Embryonic facial prominence (tissue), 1 donor: ENCODE data around the gene UFSP2.
"Not testable (repeated sequence)": the region's sequence is repeated elsewhere in the genome, so short reads cannot be mapped to it uniquely, and the experiment has no call there.

Source experiments
- DNase-seq: peaks from one replicate; pipeline ENCODE4 v3.0.0-alpha.2; 2016; ENCODE audit errors: extremely low spot score

Gene UFSP2

DNA sequence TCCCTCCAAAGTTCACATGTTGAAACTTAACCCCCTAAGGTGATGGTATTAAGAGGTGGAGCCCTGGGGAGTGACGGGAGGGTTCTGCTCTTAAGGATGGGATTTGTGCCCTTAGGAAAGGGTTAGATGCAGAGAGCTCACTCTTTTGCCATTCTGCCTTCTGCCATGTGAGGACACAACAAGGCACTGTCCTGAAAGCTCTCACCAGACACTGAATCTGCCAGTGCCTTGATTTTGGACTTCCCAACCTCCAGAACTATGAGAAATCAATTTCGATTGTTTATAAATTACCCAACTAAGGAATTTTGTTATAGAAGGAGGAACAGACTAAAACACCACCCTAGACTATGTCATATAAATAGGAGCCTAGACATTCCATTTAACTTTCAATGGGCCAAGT lies 41.7 kb downstream of the UFSP2 start:
- no peak for DNase-seq

GRCh38 chr4:185383451-185383850 lies 42.3 kb downstream of the UFSP2 start:
- no peak for DNase-seq

GRCh38 chr4:185382754-185383153 lies 43.0 kb downstream of the UFSP2 start:
- no peak for DNase-seq

GRCh38 chr4:185381288-185382196 lies 44.2 kb downstream of the UFSP2 start:
- no peak for DNase-seq

DNA sequence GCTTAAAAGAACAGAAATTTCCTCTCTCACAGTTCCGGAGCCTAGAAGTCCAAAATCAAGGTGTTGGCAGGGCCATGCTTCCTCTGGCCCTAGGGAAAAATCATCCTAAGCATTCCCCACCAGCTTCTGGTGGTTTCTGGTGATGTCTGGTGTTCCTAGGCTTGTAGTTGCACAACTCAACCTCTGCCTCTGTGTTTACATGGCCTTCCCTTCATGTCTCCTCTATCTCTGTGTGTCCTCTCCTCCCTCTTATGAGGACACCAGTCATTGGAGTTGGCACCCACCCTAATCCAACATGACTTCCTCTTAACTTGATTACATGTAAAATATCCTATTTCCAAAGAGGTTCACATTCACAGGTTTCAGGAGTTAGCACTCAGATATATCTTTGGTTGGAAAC lies 45.4 kb downstream of the UFSP2 start:
- DNase-seq, result no peak

DNA sequence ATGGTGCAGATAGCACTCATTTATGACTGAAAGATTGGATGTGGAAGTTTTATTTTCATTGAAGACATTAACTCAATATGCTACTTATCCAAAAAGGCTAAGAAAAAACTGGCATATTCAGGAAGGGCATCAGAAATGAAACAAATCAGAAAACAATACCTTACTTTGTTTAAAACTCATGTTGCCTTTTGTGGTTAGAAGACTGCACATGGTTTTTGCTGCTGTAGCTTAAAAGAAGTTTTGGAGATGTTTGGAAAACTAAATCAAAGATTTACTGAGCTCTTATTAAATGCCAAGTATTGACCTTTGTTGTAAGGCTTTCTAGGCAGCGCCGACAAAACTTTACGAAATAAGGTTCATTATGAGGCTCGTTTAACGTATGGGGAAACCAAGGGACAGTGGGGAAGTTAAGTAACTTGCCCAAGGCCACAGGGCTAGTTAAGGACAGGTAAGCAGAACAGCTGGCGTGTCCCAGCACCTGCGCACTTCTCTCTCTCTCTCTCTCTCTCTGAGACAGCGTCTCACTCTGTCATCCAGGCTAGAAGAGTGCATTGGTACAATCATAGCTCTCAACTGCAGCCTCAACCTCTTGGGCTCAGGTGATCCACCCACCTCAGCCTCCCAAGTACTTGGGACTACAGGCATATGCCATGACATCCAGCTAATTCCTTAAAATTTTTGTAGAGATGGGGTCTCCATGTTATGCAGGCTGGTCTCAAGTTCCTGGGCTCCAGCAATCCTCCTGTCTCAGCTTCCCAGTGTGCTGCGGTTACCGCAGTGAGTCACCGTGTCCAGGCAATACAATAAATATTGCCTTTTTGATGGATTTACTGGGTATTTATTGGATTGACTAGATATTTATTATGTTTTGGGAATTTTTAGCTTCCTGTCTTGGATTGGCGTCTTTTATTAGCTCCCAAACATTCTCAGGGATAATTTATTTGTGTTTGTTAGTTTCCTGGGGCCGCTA lies 46.2 kb downstream of the UFSP2 start:
- no peak for DNase-seq

DNA sequence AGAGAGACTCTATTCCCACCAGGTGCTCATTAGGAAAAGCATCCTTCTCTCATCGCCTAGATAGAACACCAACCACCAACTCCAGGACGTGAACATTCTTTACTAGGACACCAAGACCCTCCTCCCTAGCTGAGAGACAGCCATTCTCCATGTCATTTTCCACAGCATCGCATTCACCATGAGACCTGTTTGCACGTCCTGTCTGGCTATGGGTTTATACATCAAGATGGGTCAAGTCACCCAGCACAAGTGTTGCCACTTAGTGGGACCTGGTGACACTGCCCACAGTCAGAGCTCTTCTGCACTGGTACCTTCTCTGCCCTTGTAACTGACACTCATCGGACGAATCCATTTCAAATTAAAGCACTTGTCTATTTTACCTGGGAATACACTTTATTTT lies 47.5 kb downstream of the UFSP2 start:
- no peak for DNase-seq

GRCh38 chr4:185374573-185374972 lies 51.2 kb downstream of the UFSP2 start:
- DNase-seq, result no peak

DNA sequence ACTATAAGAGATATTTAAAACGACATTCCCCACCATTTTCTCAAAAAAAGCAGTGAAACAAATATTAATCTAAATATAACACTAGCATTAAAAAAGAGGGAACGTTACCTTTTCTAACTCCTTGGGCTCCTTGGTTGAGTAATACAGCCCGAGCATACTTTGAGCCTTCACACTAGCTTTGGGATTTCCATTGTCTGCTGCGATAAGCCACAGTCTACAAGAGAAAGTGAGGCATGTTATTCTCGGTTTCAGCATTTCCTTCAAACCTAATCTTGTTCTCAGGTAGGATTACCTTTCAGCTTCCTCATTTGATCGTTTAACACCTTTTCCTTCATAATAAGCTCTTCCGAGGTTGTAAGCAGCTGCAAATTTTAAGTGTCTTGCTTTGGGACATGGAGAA lies 51.7 kb downstream of the UFSP2 start:
- DNase-seq, result no peak

DNA sequence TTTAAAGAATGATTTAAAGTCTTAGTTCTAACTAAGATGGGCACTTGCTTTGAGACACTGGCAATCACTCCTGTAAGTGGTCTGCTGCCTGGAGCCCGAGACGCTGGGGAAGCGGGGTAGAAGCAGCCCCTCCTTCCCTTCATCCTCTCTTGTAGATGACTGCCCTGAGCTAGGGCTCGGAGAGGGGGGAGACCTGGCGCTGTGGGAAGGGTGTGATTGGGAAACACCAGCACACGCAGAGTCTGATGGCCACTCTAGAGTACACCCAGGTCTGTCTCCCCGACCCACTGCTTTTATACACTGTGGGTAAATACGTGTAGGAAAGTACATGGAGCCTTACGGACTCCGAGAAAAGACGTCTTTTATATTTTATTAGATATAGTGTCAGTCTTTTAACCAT lies 54.1 kb downstream of the UFSP2 start:
- DNase-seq, result no peak

DNA sequence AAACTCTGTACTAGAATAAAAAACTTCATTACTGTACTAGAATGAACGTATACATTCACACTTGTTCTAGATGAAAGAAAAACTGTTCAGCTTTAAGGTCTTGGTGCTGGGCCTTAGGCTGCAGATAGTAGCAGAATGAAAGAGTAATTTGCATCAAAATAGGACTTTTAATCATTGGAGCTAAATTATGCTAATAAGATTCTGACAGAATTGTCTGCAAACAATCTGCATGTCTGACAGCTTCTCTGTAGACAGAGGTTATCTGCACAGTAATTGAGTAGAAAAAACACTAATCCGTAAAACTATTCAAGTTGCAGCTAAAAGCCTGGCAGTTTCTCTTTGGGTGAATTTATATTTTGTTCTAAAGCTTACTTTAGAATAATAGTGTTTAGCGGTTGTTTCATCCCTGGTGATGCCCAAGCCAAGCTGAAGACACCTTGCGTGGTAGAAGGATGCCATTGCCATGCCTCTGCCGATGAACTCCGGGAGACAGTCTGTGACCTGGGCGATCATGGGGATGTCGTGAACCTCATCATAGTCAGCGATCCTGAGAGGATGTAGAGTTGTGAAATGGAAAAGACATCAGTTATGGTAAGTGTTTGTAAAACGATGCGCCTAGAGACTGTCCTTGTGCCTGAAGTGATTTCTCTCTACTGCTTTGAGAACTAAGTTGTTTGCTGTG lies 55.4 kb downstream of the UFSP2 start:
- DNase-seq, result no peak

DNA sequence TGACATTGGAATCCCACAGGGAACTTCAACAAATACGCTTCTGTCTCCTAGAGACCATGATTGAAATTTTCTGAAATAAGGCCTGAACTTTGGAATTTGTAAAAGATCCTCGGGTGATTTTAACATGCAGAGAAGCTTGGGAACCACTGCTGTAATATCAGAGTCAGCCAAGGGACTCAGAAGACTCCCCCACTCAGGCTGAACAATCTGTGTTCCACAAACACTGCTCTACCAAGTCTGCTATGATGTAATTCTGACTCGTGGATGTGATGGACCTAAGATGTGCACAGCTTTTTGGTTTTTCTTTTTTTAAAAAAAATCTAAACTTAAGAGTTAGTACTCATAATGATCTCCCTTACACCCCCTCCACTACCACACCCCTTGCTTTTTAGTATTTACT lies 56.0 kb downstream of the UFSP2 start:
- DNase-seq, result no peak

- DNase-seq, result no peak
Observed at GRCh38 chr4:185364886-185365285, 60.9 kb downstream of the UFSP2 start.

DNA sequence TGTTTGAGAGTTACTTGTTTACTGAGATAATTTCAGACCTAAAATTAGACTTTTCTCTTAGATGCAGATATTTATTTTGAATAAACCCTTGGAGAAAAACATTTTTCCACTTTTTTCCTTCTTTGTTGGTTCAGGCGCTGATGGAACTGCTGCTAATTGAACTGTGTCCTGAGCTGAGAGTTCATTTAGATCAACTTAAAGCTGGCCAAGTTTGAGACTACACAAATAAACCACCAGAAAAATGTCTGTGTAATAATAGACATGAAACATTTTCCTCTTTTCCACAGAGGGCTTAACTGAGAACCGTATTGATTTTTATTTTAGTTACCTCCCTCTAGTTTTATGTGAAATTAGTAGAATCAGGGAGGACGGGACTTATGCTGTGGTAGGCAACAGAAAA lies 62.5 kb downstream of the UFSP2 start:
- DNase-seq, result no peak

- DNase-seq, result not testable (repeated sequence)
Observed at GRCh38 chr4:185362570-185362969, 63.2 kb downstream of the UFSP2 start.

- no peak for DNase-seq
Observed at GRCh38 chr4:185361872-185362271, 63.9 kb downstream of the UFSP2 start.

DNA sequence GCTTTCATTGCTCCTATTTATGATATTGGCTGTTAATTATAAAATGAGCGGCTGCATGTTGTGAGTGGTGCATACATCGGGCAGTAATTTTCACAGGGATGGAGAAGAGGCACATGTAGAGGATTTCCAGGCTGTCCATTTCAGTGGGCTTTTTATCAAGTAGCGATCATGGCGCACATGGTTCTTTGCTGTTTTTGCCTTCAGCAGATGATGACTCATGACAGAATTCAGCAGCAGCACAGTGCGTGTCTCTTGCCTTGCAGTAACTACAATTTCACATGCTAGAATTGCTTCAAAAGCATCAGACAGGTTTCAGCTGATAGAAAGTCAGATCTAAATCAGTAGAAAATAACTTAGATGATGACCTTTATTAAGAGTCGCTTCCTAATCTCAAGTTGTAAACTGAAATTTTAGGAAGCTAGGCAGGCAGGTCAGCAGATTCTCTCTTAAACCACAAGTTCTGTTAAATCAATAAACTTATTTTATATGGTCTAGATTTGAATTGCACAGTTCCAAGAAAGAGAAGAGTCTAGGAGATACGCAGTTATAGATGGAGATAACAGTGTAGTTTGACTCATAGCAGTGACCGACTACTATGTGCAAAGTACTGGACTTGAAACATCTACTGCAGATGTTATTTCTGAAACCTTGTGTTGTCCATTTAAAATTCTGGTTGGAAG lies 65.9 kb downstream of the UFSP2 start:
- no peak for DNase-seq

GRCh38 chr4:185358959-185359358 lies 66.8 kb downstream of the UFSP2 start:
- no peak for DNase-seq

DNA sequence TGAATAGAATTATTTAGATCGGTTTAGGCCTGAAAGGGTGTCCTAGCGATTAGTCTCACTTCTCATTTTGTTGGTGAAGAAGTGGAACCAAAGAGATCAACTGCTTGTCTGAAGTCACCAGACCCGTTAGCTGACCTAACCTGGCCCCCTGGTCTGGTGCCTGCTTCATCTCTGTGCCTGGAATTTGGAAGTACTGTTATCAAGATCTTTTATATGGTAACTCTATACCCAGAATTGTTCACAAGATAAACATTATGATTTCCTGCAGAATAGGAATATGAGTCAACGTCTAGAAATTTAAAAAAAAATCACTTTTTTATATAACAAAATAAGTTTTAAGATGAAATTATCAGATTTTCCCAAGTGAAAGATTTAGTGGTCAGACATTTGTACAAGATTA lies 67.2 kb downstream of the UFSP2 start:
- no peak for DNase-seq

- DNase-seq, result no peak
Observed at GRCh38 chr4:185357733-185358440, 67.9 kb downstream of the UFSP2 start.

- no peak for DNase-seq
Observed at GRCh38 chr4:185357211-185357610, 68.6 kb downstream of the UFSP2 start.
